H9 (cell line): ENCODE results near the gene HOXB6. TPM values are rescaled to one million over a fixed set of nuclear protein-coding genes. Genes with fewer than 3 reads are reported as not detected.

Experiments
- DNase-seq: peaks from one replicate; pipeline ENCODE4 v3.0.0-alpha.2; 2017
- H2AFZ ChIP-seq: one replicate; pipeline ENCODE4 v1.6.1; 2013; ENCODE audit warnings: mild to moderate bottlenecking, low read length, control low read depth, moderate library complexity
- H2AK5ac ChIP-seq: 2 replicates; pipeline ENCODE4 v1.6.1; 2013; ENCODE audit warnings: low read length, control low read depth, mixed read lengths; ENCODE audit not compliant: insufficient read length
- H2BK120ac ChIP-seq: one replicate; pipeline ENCODE4 v1.6.1; 2013; ENCODE audit warnings: low read depth, mild to moderate bottlenecking, low read length, control low read depth, inconsistent platforms; ENCODE audit not compliant: poor library complexity, severe bottlenecking
- H2BK12ac ChIP-seq: 2 replicates; pipeline ENCODE4 v1.6.1; 2013; ENCODE audit warnings: low read length, control low read depth, mixed read lengths, low read depth; ENCODE audit not compliant: insufficient read length
- H2BK15ac ChIP-seq: 2 replicates; pipeline ENCODE4 v1.6.1; 2013; ENCODE audit warnings: low read depth, low read length, control low read depth
- H2BK20ac ChIP-seq: one replicate; pipeline ENCODE4 v1.6.1; 2013; ENCODE audit warnings: low read depth, mild to moderate bottlenecking, low read length, control low read depth, inconsistent platforms; ENCODE audit not compliant: poor library complexity, severe bottlenecking
- H2BK5ac ChIP-seq: 2 replicates; pipeline ENCODE4 v1.6.1; 2013; ENCODE audit warnings: low read length, control low read depth, mixed read lengths; ENCODE audit not compliant: insufficient read length
- H3K14ac ChIP-seq: 2 replicates; pipeline ENCODE4 v1.6.1; 2013; ENCODE audit warnings: low read length, control low read depth; ENCODE audit not compliant: insufficient read depth
- H3K18ac ChIP-seq: 2 replicates; pipeline ENCODE4 v1.6.1; 2013; ENCODE audit warnings: low read depth, mild to moderate bottlenecking, mixed read lengths, low read length, control low read depth; ENCODE audit not compliant: insufficient read length
- H3K23ac ChIP-seq: 2 replicates; pipeline ENCODE4 v1.6.1; 2013; ENCODE audit warnings: low read length, control low read depth, mixed read lengths, low read depth; ENCODE audit not compliant: insufficient read length
- H3K23me2 ChIP-seq: 2 replicates; pipeline ENCODE4 v1.6.1; 2013; ENCODE audit warnings: low read depth, mild to moderate bottlenecking, mixed read lengths, low read length, control low read depth; ENCODE audit not compliant: insufficient read length, poor library complexity, severe bottlenecking
- H3K27ac ChIP-seq: 2 replicates; pipeline ENCODE4 v1.5.1; 2013; ENCODE audit warnings: low read length, control low read depth, mixed read lengths, low read depth; ENCODE audit not compliant: insufficient read length
- H3K27me3 ChIP-seq: 2 replicates; pipeline ENCODE4 v1.6.1; 2013; ENCODE audit warnings: low read length, control low read depth, inconsistent platforms; ENCODE audit not compliant: insufficient read depth
- H3K4ac ChIP-seq: 2 replicates; pipeline ENCODE4 v1.6.1; 2013; ENCODE audit warnings: low read depth, mild to moderate bottlenecking, control low read depth, inconsistent platforms, low read length, moderate library complexity
- H3K4me1 ChIP-seq: 2 replicates; pipeline ENCODE4 v1.6.1; 2013; ENCODE audit warnings: low read length, control low read depth, inconsistent platforms; ENCODE audit not compliant: insufficient read depth
- H3K4me2 ChIP-seq: 2 replicates; pipeline ENCODE4 v1.6.1; 2013; ENCODE audit warnings: low read length, control low read depth, mixed read lengths; ENCODE audit not compliant: insufficient read length, insufficient read depth
- H3K56ac ChIP-seq: 2 replicates; pipeline ENCODE4 v1.6.1; 2013; ENCODE audit warnings: low read depth, mild to moderate bottlenecking, mixed read lengths, low read length, control low read depth; ENCODE audit not compliant: insufficient read length
- H3K79me1 ChIP-seq: 2 replicates; pipeline ENCODE4 v1.6.1; 2013; ENCODE audit warnings: low read depth, mild to moderate bottlenecking, moderate library complexity, low read length, control low read depth, inconsistent platforms; ENCODE audit not compliant: insufficient read depth, poor library complexity, severe bottlenecking
- H3K79me2 ChIP-seq: 2 replicates; pipeline ENCODE4 v1.6.1; 2013; ENCODE audit warnings: low read length, control low read depth, inconsistent platforms; ENCODE audit not compliant: insufficient read depth
- H3K9ac ChIP-seq: 2 replicates; pipeline ENCODE4 v1.6.1; 2013; ENCODE audit warnings: low read length, control low read depth, mixed read lengths; ENCODE audit not compliant: insufficient read length; ENCODE audit errors: extremely low read depth
- H3K9me3 ChIP-seq: one replicate; pipeline ENCODE4 v1.6.1; 2013; ENCODE audit warnings: low read depth, low read length, inconsistent platforms; ENCODE audit not compliant: control insufficient read depth
- H3T11ph ChIP-seq: one replicate; pipeline ENCODE4 v1.6.1; 2013; ENCODE audit warnings: mild to moderate bottlenecking, low read length, control low read depth, inconsistent platforms
- H4K20me1 ChIP-seq: one replicate; pipeline ENCODE4 v1.6.1; 2013; ENCODE audit not compliant: control insufficient read depth, insufficient read length, insufficient read depth
- H4K5ac ChIP-seq: 2 replicates; pipeline ENCODE4 v1.6.1; 2013; ENCODE audit warnings: low read depth, mild to moderate bottlenecking, mixed read lengths, low read length, control low read depth; ENCODE audit not compliant: insufficient read length
- H4K8ac ChIP-seq: replicated peaks from 2 replicates; pipeline ENCODE4 v1.6.1; 2013; ENCODE audit warnings: low read length, control low read depth, mixed read lengths, low read depth; ENCODE audit not compliant: insufficient read length
- H4K91ac ChIP-seq: 2 replicates; pipeline ENCODE4 v1.6.1; 2013; ENCODE audit warnings: low read depth, mild to moderate bottlenecking, moderate library complexity, mixed read lengths, low read length, control low read depth; ENCODE audit not compliant: insufficient read length
- H3K27ac Mint-ChIP-seq, 3 experiments: 2 replicates in 2 of 3; 3 replicates in 1 of 3; pipeline ENCODE4 v1.8.0; 2020 to 2021; ENCODE audit warnings: mixed read lengths in 3 of 3, mild to moderate bottlenecking in 1 of 3, moderate library complexity in 1 of 3
- H3K27me3 Mint-ChIP-seq: 2 replicates; pipeline ENCODE4 v1.8.0; 2021; ENCODE audit warnings: low read depth, mild to moderate bottlenecking, moderate library complexity, mixed read lengths
- H3K36me3 Mint-ChIP-seq, 3 experiments: 2 replicates in 2 of 3; 3 replicates in 1 of 3; pipeline ENCODE4 v1.8.0; 2020 to 2021; ENCODE audit warnings: low read depth in 3 of 3, mixed read lengths in 3 of 3; ENCODE audit not compliant: insufficient read depth in 1 of 3
- H3K4me1 Mint-ChIP-seq, 2 experiments: 2 replicates each; pipeline ENCODE4 v1.8.0; 2020; ENCODE audit warnings: mixed read lengths in 2 of 2
- H3K4me3 Mint-ChIP-seq, 2 experiments: 2 replicates in 1 of 2; 3 replicates in 1 of 2; pipeline ENCODE4 v1.8.0; 2020 to 2021; ENCODE audit warnings: mild to moderate bottlenecking in 2 of 2, mixed read lengths in 2 of 2, moderate library complexity in 1 of 2
- H3K9me3 Mint-ChIP-seq, 2 experiments: 2 replicates in 1 of 2; 3 replicates in 1 of 2; pipeline ENCODE4 v1.8.0; 2020; ENCODE audit warnings: mild to moderate bottlenecking in 2 of 2, mixed read lengths in 2 of 2, moderate library complexity in 1 of 2
- CTCF ChIP-seq: fragments of 200-600 bp; sonication (generic); conservative IDR thresholded peaks from 3 replicates; pipeline ENCODE4 v1.8.0; 2021; ENCODE audit warnings: antibody characterized with exemption, mild to moderate bottlenecking
- WGBS: extraction: QIAGEN DNeasy Blood & Tissue Kit; methylation state at CpG from one replicate; pipeline ENCODE4 v1.1.7; 2013; ENCODE audit warnings: missing lambda C conversion rate, low lambda C conversion rate, mixed read lengths; ENCODE audit not compliant: insufficient read length; ENCODE audit errors: extremely low coverage; 5-methylcytosine and 5-hydroxymethylcytosine counted together
- total RNA-seq: library from RNA; stranded (reverse); gene quantifications from 2 replicates; pipeline ENCODE4 v1.2.1, GENCODE V29; 2021

The HOXB6 gene
- total RNA-seq, 1 experiment from 2014 or later = not detected

- H3K56ac ChIP-seq = no peak within 1 kb of the TSS
- no peak within 1 kb of the TSS for H4K8ac ChIP-seq
- H4K20me1 ChIP-seq = no peaks in the 10 kb centered on the region
- no peak within 1 kb of the TSS for H2BK5ac ChIP-seq
- H3K9me3 Mint-ChIP-seq = peaks cover 6 to 7% of the 10 kb centered on the region in 2 experiments; a peak in 3 of 5 replicates
- H2AFZ ChIP-seq = no peak within 1 kb of the TSS
- no peak for DNase-seq
- H3K14ac ChIP-seq = no peak within 1 kb of the TSS
- peaks cover 100% of the 10 kb centered on the region for H3K27me3 Mint-ChIP-seq
- H4K5ac ChIP-seq = no peak within 1 kb of the TSS
- H3K4ac ChIP-seq = no peak within 1 kb of the TSS
- H3K4me3 Mint-ChIP-seq = 0 out of 5 replicates have a peak within 1 kb of the TSS, but pooled peaks of 1 of the 2 experiments have one; percentile 35
- no peak within 1 kb of the TSS for H3K27ac Mint-ChIP-seq
- no peak within 1 kb of the TSS for H2BK15ac ChIP-seq
- no peak within 1 kb of the TSS for H2BK12ac ChIP-seq
- no peak within 1 kb of the TSS for H2BK120ac ChIP-seq
- no CpG with 5 or more reads among the region's 23 CpGs for WGBS
- H3K23me2 ChIP-seq = peaks cover 3% of the 10 kb centered on the region
- no peaks in the 10 kb centered on the region for H3K36me3 Mint-ChIP-seq
- no peaks in the 10 kb centered on the region for H3K9me3 ChIP-seq
- H3K9ac ChIP-seq = no peak within 1 kb of the TSS
- H2BK20ac ChIP-seq = no peak within 1 kb of the TSS
- H3K79me2 ChIP-seq = no peaks in the 10 kb centered on the region
- no peak within 1 kb of the TSS for H3K27ac ChIP-seq
- TF ChIP-seq CTCF = no peak
- no peak within 1 kb of the TSS for H2AK5ac ChIP-seq
- H3K4me1 ChIP-seq = no peaks in the 10 kb centered on the region
- no peak within 1 kb of the TSS for H4K91ac ChIP-seq
- H3K27me3 ChIP-seq = peaks cover 99% of the 10 kb centered on the region
- no peak within 1 kb of the TSS for H3T11ph ChIP-seq
- H3K18ac ChIP-seq = no peak within 1 kb of the TSS
- no peaks in the 10 kb centered on the region for H3K79me1 ChIP-seq
- H3K4me2 ChIP-seq = no peak within 1 kb of the TSS
- no peak within 1 kb of the TSS for H3K23ac ChIP-seq
- peaks cover 11 to 26% of the 10 kb centered on the region in 2 experiments for H3K4me1 Mint-ChIP-seq
These were observed 14.8 kb downstream of the HOXB6 start, which contains the start of gene HOXB3 for GRCh38 chr17:48589831-48590606. Gene HOXB3 (minus strand): TSS chr17:48590241. CDS start chr17:48552474, 37,767 bp downstream.
